GM18870 (cell line): Measurements from ENCODE around the gene TMEM232.
"Not testable (repeated sequence)": the region's sequence is repeated elsewhere in the genome, so short reads cannot be mapped to it uniquely, and the experiment has no call there.

Experiments used
- ATAC-seq: cut with Tn5 transposase; IDR thresholded peaks from one replicate; pipeline ENCODE4 v1.9.1; 2021; ENCODE audit warnings: moderate library complexity; ENCODE audit not compliant: unreplicated experiment

The TMEM232 gene

GRCh38 chr5:110726249-110727024, at the start of gene TMEM232:
Gene TMEM232 (minus strand): TSS chr5:110726671. CDS start chr5:110667352, 59,319 bp downstream.
- ATAC-seq: peak; percentile 98

- ATAC-seq: no peak
Observed at GRCh38 chr5:110770286-110770685, 43.8 kb upstream of the TMEM232 start.

- no peak for ATAC-seq
Observed at GRCh38 chr5:110769000-110769681, 42.7 kb upstream of the TMEM232 start.

- no peak for ATAC-seq
Observed at GRCh38 chr5:110768138-110768860, 41.8 kb upstream of the TMEM232 start.

- ATAC-seq: no peak
Observed at GRCh38 chr5:110760158-110760557, 33.7 kb upstream of the TMEM232 start.

- ATAC-seq: no peak
Observed at GRCh38 chr5:110757118-110757729, 30.8 kb upstream of the TMEM232 start.

GRCh38 chr5:110754181-110754580, 27.7 kb upstream of the TMEM232 start:
- no peak for ATAC-seq

GRCh38 chr5:110753600-110753999, 27.1 kb upstream of the TMEM232 start:
- no peak for ATAC-seq

- ATAC-seq: no peak
Observed at GRCh38 chr5:110752953-110753352, 26.5 kb upstream of the TMEM232 start.

- ATAC-seq: peak; percentile 97
Observed at GRCh38 chr5:110751902-110752762, 25.7 kb upstream of the TMEM232 start.

GRCh38 chr5:110738812-110739651, 12.6 kb upstream of the TMEM232 start, which contains the start of gene SLC25A46:
Gene SLC25A46 (plus strand): TSS chr5:110739007. CDS start chr5:110739120, 113 bp downstream.
- peak; percentile 96 for ATAC-seq

- ATAC-seq: peak; percentile 63
Observed at GRCh38 chr5:110738503-110738811, 12.0 kb upstream of the TMEM232 start.

GRCh38 chr5:110736753-110737152, 10.3 kb upstream of the TMEM232 start:
- ATAC-seq: no peak

GRCh38 chr5:110735556-110735955, 9.1 kb upstream of the TMEM232 start:
- no peak for ATAC-seq

GRCh38 chr5:110734101-110734500, 7.6 kb upstream of the TMEM232 start:
- ATAC-seq: no peak

GRCh38 chr5:110731499-110731898, 5.0 kb upstream of the TMEM232 start:
- not testable (repeated sequence) for ATAC-seq

GRCh38 chr5:110727025-110727314, 499 bp upstream of the TMEM232 start:
- peak; percentile 36 for ATAC-seq

GRCh38 chr5:110718311-110718710, 8.2 kb downstream of the TMEM232 start:
- ATAC-seq: no peak
